NT2/D1 (cell line): ENCODE measurements around the gene KDM2B.

ENCODE experiments used
- SUZ12 ChIP-seq: IDR thresholded peaks from 2 replicates; pipeline ENCODE4 v1.6.1; 2011; ENCODE audit not compliant: insufficient read length, insufficient read depth; ENCODE audit errors: extremely low read depth
- YY1 ChIP-seq: IDR thresholded peaks from 2 replicates; pipeline ENCODE4 v1.6.1; 2011; ENCODE audit not compliant: insufficient read length, insufficient read depth
- ZNF274 ChIP-seq: IDR thresholded peaks from 2 replicates; pipeline ENCODE4 v1.6.1; 2011; ENCODE audit warnings: mild to moderate bottlenecking, low read depth, low read length

DNA sequence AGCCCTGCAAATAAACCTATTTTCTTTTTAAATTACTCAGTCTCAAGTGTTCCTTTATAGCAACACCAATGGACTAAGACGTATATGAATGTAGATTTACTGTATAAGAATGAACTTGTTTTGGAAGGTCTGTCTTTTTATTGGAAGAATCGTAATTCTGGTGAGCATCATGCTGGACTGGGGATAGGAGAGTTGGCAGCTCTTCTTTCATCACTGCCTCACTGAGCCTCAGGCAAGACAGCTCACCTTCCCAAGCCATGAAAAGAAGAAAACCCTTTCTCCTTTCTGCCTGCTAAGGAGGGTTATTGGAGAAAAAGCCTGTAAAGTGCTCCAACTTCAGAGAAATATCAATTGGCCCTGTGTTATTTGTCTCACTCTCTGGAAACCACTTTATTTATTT is 190.0 kb downstream of the KDM2B start:
- TF ChIP-seq SUZ12 (no peak), ZNF274 (no peak), YY1 (no peak)
